HepG2 (cell line): ENCODE data around the gene KRTAP23-1. TPM values are rescaled to one million over a fixed set of nuclear protein-coding genes. Genes with fewer than 3 reads are reported as not detected.

Experiments used
- ATAC-seq: fragments of 200-7000 bp; cut with Tn5 transposase; 3 replicates; pipeline ENCODE4 v1.9.1; 2020; ENCODE audit warnings: mild to moderate bottlenecking, moderate library complexity
- BruUV-seq: library from RNA; stranded (reverse); fragments of 400-500 nt; replicated peaks from 2 replicates; lab custom pipeline; 2021; lab: Mats Ljungman, UMichigan
- CTCF ChIA-PET: fragments of 300-600 bp; formaldehyde crosslinking; extraction: SDS; loops from one replicate; lab custom pipeline; 2021; ENCODE audit warnings: low total read pairs, inconsistent platforms, low intra/inter-chr PET ratio; lab: Yijun Ruan, JAX
- POLR2A ChIA-PET: fragments of 350-600 bp; sonication (Branson Sonifier 250); formaldehyde crosslinking; loops from one replicate; lab custom pipeline; 2020; ENCODE audit warnings: antibody characterized with exemption, inconsistent platforms; lab: Yijun Ruan, JAX
- DNase-seq: peaks from one replicate; pipeline ENCODE4 v3.0.0-alpha.2; 2015; ENCODE audit warnings: low spot score
- FAIRE-seq: peaks from 3 replicates; lab custom pipeline; 2011; peaks lifted over from hg19 to GRCh38; lab: Jason Lieb, UNC
- H2AFZ ChIP-seq: one replicate; pipeline ENCODE4 v1.6.1; 2011; ENCODE audit warnings: low read length, inconsistent platforms
- H3K27ac ChIP-seq: fragments of 300-600 bp; 3 replicates; pipeline ENCODE4 v1.8.0; 2011; ENCODE audit warnings: mixed run types, mild to moderate bottlenecking, mixed read lengths, low read length, inconsistent platforms; ENCODE audit not compliant: insufficient read depth; ENCODE audit errors: extremely low read length
- H3K27me3 ChIP-seq, 2 experiments: fragments of 200-600 bp in 1 of 2; 2 replicates in 1 of 2; 3 replicates in 1 of 2; pipeline versions ENCODE4 v1.6.0 to v1.8.0; 2011; ENCODE audit warnings: low read length in 2 of 2, mild to moderate bottlenecking in 2 of 2, moderate library complexity in 2 of 2, inconsistent platforms in 1 of 2; ENCODE audit not compliant: insufficient read depth in 2 of 2, control insufficient read depth in 1 of 2
- H3K36me3 ChIP-seq, 2 experiments: fragments of 200-600 bp in 1 of 2; replicated peaks in 1 of 2; 2 replicates in 1 of 2; 3 replicates in 1 of 2; pipeline versions ENCODE4 v1.5.1 to v1.8.0; 2011; ENCODE audit warnings: low read length in 2 of 2, inconsistent platforms in 1 of 2; ENCODE audit not compliant: insufficient read depth in 2 of 2, control insufficient read depth in 1 of 2
- H3K4me1 ChIP-seq: 2 replicates; pipeline ENCODE4 v1.5.1; 2012; ENCODE audit warnings: low read length, inconsistent platforms; ENCODE audit not compliant: insufficient read depth
- H3K4me2 ChIP-seq: 2 replicates; pipeline ENCODE4 v1.6.0; 2011; ENCODE audit warnings: low read depth, low read length, inconsistent platforms
- H3K4me3 ChIP-seq, 3 experiments: fragments of 200-600 bp in 1 of 3; sonication (generic), shearing (Covaris generic) in 1 of 3; replicated peaks in 1 of 3; 2 replicates each; pipeline ENCODE4 v1.5.1; 2011 to 2016; ENCODE audit warnings: low read length in 3 of 3, inconsistent platforms in 2 of 3, low read depth in 2 of 3, mild to moderate bottlenecking in 2 of 3, control low read depth in 1 of 3, mixed read lengths in 1 of 3; ENCODE audit not compliant: insufficient read depth in 1 of 3
- H3K79me2 ChIP-seq: one replicate; pipeline ENCODE4 v1.6.1; 2011; ENCODE audit warnings: low read length, inconsistent platforms; ENCODE audit not compliant: insufficient read depth
- H3K9ac ChIP-seq: 2 replicates; pipeline ENCODE4 v1.6.0; 2011; ENCODE audit warnings: mild to moderate bottlenecking, low read depth, low read length, inconsistent platforms; ENCODE audit not compliant: insufficient read depth
- H3K9me3 ChIP-seq: 2 replicates; pipeline ENCODE4 v1.5.1; 2012; ENCODE audit warnings: mild to moderate bottlenecking, low read length
- H4K20me1 ChIP-seq: 2 replicates; pipeline ENCODE4 v1.6.0; 2011; ENCODE audit warnings: inconsistent platforms, mild to moderate bottlenecking, low read length, moderate library complexity; ENCODE audit not compliant: insufficient read depth
- ARID2 ChIP-seq: sonication (generic); formaldehyde crosslinking; IDR thresholded peaks from 2 replicates; pipeline ENCODE4 v1.8.1; 2022; ENCODE audit warnings: mild to moderate bottlenecking, missing genetic modification reagents, borderline replicate concordance
- ARID3A ChIP-seq: IDR thresholded peaks from 2 replicates; pipeline ENCODE4 v1.6.1; 2012; ENCODE audit warnings: low read depth, low read length, improper control_type of control experiment
- ATF2 ChIP-seq: sonication (generic); formaldehyde crosslinking; IDR thresholded peaks from 2 replicates; pipeline ENCODE4 v1.4.0; 2020; ENCODE audit warnings: missing genetic modification reagents
- DZIP1 ChIP-seq: sonication (generic); formaldehyde crosslinking; IDR thresholded peaks from 2 replicates; pipeline ENCODE4 v1.5.0; 2020; ENCODE audit warnings: mild to moderate bottlenecking, missing genetic modification reagents
- NAIF1 ChIP-seq: sonication (generic); formaldehyde crosslinking; IDR thresholded peaks from 2 replicates; pipeline ENCODE4 v1.5.0; 2020; ENCODE audit warnings: mild to moderate bottlenecking, missing genetic modification reagents, borderline replicate concordance
- PAXIP1 ChIP-seq: sonication (generic); formaldehyde crosslinking; conservative IDR thresholded peaks from 2 replicates; pipeline ENCODE4 v1.4.0; 2020; ENCODE audit warnings: mild to moderate bottlenecking, missing genetic modification reagents, moderate library complexity
- TEAD2 ChIP-seq: sonication (generic); formaldehyde crosslinking; IDR thresholded peaks from 2 replicates; pipeline ENCODE4 v1.9.0; 2021; ENCODE audit warnings: missing genetic modification reagents
- ZFP36L1 ChIP-seq: sonication (generic); formaldehyde crosslinking; IDR thresholded peaks from 2 replicates; pipeline ENCODE4 v1.8.0; 2022; ENCODE audit warnings: mild to moderate bottlenecking, missing genetic modification reagents, moderate library complexity
- ZNF512B ChIP-seq: sonication (generic); formaldehyde crosslinking; IDR thresholded peaks from 2 replicates; pipeline ENCODE4 v1.5.1; 2020; ENCODE audit warnings: missing genetic modification reagents, mild to moderate bottlenecking, borderline replicate concordance
- ZNF556 ChIP-seq: sonication (generic); formaldehyde crosslinking; IDR thresholded peaks from 2 replicates; pipeline ENCODE4 v1.4.0; 2020; ENCODE audit warnings: mild to moderate bottlenecking, missing genetic modification reagents, borderline replicate concordance
- ZNF652 ChIP-seq: IDR thresholded peaks from 2 replicates; pipeline ENCODE4 v1.6.1; 2016; ENCODE audit warnings: low read depth, borderline replicate concordance
- ZNF879 ChIP-seq: sonication (generic); formaldehyde crosslinking; IDR thresholded peaks from 2 replicates; pipeline ENCODE4 v1.8.1; 2023; ENCODE audit warnings: missing genetic modification reagents
- WGBS: methylation state at CpG from one replicate; pipeline ENCODE4 v1.1.6; 2017; ENCODE audit warnings: low lambda C conversion rate; 5-methylcytosine and 5-hydroxymethylcytosine counted together
- in situ Hi-C: cut with HindIII; loops from 2 replicates; pipeline ENCODE4 v1.10.0; 2017; ENCODE audit warnings: low pct_unique_long_range_greater_than_20kb; ENCODE audit not compliant: extremely low pct_ligation_motif_present
- intact Hi-C: fragments of 100-400 bp; cut with micrococcal nuclease; formaldehyde crosslinking; loops from one replicate; pipeline ENCODE4 v1.10.0; 2022; ENCODE audit not compliant: unreplicated experiment
- polyA plus RNA-seq, 8 experiments: library from polyadenylated mRNA; depleted of rRNA in 3 of 8; stranded (reverse) in 7 of 8; unstranded in 1 of 8; fragments of >200 nt; fragmentation: Illumina TruSeq in 4 of 8; extraction: Trizol in 4 of 8; gene quantifications; 2 replicates each; pipeline versions ENCODE4 v1.2.1 to v1.2.3, GENCODE V29; 2011 to 2016; ENCODE audit warnings: low read depth in 4 of 8, missing spikeins in 1 of 8, mixed read lengths in 1 of 8; ENCODE audit not compliant: insufficient read depth in 1 of 8
- total RNA-seq, 5 experiments: library from RNA; depleted of rRNA; stranded (reverse); fragments of >200 nt; fragmentation: Illumina TruSeq; extraction: Trizol; gene quantifications; 2 replicates each; pipeline ENCODE4 v1.2.3, GENCODE V29; 2016; ENCODE audit warnings: low read depth in 1 of 5

KRTAP23-1 gene
- total and polyA plus RNA-seq, 2 of the 13 experiments (the other 11 are each of a cell fraction or from before 2014, with no cell fraction given), result not detected

GRCh38 chr21:30332681-30333080 lies 15.7 kb downstream of the KRTAP23-1 start:
- Histone ChIP-seq H3K4me3 (no peak overlapping the region), H3K79me2 (no peaks in the 10 kb centered on the region), H3K9me3 (peaks cover 86% of the 10 kb centered on the region), H4K20me1 (no peaks in the 10 kb centered on the region), H3K27ac (no peak overlapping the region), H3K4me1 (no peaks in the 10 kb centered on the region), H3K4me2 (no peak overlapping the region), H2AFZ (no peak overlapping the region), H3K27me3 (no peaks in the 10 kb centered on the region), H3K9ac (no peak overlapping the region), H3K36me3 (no peaks in the 10 kb centered on the region)
- DNase-seq, result no peak
- in situ Hi-C loops (loop anchor here (25.0 kb wide), 1 partner anchor 755 kb away; no protein-coding TSS in a partner anchor), intact Hi-C loops (no loop called here)
- WGBS, result 35% methylated on average over 2 of the region's 2 CpGs
- POLR2A ChIA-PET, result no interaction called here
- no TSS peak for BruUV-seq
- ATAC-seq, result no peak
- CTCF ChIA-PET, result no interaction called here
- no peak for FAIRE-seq
- no peak for TF ChIP-seq ZNF652 (CRISPR knock-in tag)
- TF ChIP-seq TEAD2 (CRISPR knock-in tag), result no peak
- no peak for TF ChIP-seq ARID2
- TF ChIP-seq ZFP36L1 (CRISPR knock-in tag), result no peak
- no peak for TF ChIP-seq ZNF512B (CRISPR knock-in tag)
- no peak for TF ChIP-seq ZNF879 (CRISPR knock-in tag)
- no peak for TF ChIP-seq ZNF556 (CRISPR knock-in tag)
- no peak for TF ChIP-seq DZIP1 (CRISPR knock-in tag)
- TF ChIP-seq ATF2, result no peak
- TF ChIP-seq PAXIP1 (CRISPR knock-in tag), result no peak
- TF ChIP-seq ARID3A, result no peak
- no peak for TF ChIP-seq NAIF1
